TTC549 (cell line): Measurements from ENCODE around the gene RPN1.
"Not testable (repeated sequence)": the region's sequence is repeated elsewhere in the genome, so short reads cannot be mapped to it uniquely, and the experiment has no call there.

Experiments
- FAIRE-seq: peaks from 2 replicates; lab custom pipeline; 2012; peaks lifted over from hg19 to GRCh38; lab: Jason Lieb, UNC

RPN1 gene

DNA sequence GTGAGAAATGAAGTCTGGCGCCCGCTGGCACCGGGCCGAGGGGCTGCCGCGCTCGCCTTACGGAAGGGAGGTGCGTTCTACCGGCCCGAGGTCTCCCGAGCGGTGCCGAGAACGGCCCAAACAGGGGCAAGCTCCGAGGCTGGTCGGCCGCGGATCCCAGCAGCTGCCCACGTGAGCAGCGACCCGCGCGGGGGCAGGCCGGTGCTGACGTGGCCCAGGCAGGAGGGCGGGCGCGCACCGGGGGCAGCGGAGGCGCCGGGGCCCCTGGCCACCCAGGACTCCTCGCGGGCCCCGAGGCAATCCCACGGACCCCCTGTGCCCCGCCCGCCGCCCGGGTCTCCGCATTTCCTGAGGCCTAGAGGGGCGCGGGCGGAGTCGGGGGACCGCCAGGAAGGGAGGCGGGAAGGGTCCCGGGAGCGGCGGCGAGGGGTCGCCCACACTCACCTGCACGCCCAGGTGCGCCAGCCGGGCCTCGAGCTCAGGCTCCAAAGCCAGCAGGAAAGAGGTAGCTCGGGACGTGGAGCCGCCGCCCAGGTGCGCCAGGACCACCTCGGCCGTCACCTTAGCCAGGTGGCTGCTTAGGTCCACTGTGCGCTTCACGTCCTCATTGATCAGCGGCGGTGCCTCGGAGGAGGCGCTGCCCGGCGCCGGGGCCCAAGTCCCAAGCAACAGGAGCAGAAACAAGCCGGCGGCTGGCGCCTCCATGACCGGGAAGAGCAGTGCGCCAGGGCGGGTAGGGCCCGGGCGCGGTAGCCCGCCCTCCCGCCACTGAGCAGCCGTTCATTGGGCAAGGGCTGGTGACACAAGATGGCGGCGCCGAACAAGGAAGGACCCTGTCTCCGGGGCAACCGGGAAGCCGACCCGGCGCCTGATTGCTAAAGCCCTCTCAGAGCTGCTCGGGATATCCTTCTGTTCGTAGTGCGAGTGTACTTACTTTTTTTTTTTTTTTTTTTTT lies at the start of gene RPN1:
RPN1 (minus strand) TSS at position 723 of the 955 bp plus-strand sequence; CDS start at position 705, 18 bp downstream.
- no peak for FAIRE-seq

DNA sequence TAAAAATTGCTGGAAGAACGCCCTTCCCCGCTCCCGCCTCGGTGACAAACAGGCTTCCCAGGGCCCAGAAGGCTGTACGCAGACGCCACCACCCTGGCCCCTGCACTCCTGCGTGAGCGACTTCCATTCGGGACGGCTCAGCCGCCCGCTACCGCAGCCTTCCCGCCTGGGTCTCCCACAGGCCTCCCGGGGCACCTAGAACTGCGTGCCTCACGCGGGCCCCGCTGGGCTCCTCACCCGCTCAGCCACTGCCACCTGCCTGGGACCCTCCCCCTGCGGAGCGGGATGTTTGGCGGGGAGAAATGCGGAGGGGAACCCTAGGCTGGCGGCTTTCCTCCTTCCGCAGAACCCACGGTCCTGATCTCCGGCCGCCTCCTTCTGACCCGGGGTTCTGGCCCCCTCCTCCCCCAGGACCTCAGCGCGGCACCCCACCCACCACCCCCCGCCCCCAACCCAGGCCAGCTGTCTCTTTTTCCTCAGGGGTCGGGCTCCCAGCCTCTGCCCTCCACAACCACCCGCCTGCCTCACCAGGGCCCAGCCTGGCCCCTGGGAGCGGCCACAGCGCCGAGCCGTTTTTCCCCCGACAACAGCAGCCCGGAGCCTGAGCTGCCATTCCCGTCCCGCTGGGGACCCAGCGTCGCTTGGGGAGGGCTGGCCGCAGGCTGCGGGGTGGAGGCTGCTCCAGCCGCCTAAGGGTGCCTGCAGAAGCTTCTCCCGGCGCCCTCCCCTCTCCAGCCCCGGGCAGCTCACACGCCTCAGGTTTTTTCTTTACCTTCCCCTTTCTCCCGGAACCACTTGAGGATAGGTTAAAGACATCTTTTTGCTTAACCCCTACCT lies 47.8 kb upstream of the RPN1 start:
- FAIRE-seq = no peak

DNA sequence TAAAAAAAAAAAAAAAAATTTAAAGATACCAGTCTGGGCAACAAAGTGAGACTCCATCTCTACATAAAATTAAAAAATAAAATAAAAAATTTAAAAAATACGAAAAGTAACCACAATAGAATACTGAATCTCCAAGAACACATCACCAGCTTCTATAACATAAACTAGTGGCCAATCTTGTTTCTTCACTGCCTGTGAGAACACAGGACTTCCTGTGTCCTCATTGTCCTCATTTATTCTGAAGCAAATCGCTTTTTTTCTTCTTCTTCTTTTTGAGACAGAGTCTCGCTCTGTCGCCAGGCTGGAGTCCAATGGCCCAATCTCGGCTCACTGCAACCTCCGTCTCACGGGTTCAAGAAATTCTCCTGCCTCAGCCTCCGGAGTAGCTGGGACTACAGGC lies 46.7 kb upstream of the RPN1 start:
- FAIRE-seq = no peak

DNA sequence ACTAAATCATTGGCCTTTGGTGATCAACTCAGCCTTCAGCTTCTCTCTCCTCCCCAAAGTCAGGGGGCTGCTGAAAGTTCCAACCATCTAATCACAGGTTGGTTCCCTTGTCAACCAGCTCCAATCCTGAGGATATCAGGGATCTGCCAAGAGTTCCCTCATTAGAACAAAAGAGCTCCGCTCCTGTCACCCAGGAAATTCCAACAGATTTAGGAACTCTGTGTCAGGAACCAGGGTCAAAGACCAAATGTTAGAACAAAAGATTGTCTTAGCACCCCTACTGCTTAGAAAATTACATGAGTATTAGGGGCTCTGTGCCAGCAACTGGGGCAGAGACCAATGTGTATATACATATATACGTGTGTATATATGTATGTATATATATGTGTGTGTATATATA lies 43.1 kb upstream of the RPN1 start:
- no peak for FAIRE-seq

DNA sequence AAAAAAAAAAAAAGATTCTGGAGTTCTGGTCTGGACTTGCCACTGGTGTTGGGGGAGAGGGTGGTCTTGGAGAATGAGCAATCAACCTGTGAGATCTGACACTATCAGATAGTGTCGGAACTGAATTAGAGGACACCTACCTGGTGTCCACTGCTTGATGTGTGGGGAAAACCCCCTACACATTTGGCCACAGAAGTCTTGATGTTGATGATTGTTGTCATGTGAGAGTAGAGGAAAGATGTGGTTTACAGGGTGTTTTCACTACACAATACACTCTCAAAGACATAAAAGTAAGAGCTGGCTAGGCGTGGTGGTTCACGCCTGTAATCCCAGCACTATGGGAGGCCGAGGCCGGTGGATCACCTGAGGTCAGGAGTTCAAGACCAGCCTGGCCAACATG lies 38.4 kb upstream of the RPN1 start:
- no peak for FAIRE-seq

DNA sequence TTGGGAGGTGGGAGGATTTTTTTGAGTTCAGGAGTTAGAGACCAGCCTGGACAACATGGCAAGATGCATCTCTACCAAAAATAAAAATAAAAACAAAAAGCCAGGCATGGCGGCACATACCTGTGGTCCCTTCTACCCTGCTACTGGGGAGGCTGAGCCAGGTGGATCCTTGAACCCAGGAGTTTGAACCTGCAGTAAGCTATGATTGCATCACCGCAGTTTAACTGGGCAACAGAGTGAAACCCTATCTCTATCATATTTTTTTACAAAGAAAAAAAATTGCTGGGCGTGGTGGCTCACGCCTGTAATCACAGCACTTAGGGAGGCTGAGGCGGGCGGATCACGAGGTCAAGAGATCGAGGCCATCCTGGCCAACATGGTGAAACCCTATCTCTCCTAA lies 35.8 kb upstream of the RPN1 start:
- FAIRE-seq = no peak

DNA sequence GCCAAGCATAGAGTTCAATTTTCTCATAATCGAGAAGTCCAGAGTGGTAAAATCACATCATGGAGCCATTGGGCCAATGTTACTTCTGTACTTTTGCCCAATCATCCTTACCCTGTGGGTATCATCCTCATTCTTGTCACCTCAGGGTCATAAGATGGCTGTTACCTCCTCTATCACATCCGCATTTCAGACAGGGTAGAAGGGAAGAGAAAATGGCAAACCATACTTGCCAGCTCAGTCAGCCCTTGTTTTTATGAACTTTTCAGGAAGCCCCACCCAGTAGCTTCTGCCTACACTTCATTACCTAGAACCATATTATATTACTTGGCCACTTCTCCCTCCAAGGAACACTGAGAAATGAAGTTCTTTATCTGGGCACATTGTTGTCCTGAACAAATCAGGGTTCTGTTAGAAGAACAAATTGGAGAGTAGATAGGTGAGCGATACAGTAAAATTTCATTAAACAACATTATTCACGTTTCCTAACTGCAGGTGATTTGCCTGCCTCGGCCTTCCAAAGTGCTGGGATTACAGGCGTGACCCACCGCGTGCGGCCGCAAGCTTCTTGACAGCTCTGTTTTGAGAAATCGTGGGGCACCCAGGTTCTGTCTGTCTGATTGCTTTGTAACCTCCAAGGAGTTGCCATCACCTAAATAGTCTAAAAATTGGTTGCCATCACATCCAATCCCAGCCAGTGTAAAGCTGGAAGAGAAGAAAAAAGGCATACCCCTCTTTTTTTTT lies 34.5 kb upstream of the RPN1 start:
- FAIRE-seq = no peak

DNA sequence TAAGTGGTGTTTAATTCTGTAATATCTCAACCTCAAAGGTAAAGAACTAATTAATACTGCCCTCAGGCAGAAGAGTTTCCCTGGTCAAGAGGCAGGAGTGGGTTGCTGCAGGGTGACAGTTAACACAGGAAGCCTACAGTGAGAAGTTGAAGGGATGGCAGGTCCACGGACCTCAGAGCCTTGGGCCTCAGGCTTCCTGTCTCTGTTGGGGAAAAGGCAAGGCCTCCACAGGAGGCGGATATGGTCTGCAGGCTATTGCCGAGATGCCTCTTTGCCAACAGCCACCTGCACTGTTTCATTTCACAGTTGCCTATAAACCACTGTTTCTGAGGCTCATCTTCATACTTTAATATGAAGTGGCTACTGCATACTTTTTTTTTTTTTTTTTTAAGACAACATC lies 33.3 kb upstream of the RPN1 start:
- FAIRE-seq = no peak

DNA sequence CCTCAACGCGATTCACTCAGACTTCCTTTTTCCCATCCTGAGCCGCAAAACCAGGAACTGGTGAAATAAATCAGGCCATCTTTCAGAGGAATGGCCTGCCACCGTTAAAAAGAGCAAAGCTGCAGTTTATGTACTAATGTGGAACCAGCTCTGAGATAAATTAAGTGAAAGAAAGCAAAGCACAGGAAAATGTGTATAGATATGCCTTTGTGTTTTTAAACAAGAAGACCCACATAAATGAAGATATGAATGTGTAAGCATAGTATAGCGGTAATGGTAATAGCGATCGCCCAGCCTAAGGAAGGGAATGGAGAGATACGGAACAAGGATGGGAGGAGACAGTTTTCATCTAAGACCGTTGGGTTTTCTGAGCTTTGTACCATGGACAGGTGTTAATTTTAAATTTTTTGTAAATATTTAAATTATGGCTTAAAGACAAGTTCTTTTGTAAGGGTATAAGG lies 30.8 kb upstream of the RPN1 start:
- FAIRE-seq = no peak

DNA sequence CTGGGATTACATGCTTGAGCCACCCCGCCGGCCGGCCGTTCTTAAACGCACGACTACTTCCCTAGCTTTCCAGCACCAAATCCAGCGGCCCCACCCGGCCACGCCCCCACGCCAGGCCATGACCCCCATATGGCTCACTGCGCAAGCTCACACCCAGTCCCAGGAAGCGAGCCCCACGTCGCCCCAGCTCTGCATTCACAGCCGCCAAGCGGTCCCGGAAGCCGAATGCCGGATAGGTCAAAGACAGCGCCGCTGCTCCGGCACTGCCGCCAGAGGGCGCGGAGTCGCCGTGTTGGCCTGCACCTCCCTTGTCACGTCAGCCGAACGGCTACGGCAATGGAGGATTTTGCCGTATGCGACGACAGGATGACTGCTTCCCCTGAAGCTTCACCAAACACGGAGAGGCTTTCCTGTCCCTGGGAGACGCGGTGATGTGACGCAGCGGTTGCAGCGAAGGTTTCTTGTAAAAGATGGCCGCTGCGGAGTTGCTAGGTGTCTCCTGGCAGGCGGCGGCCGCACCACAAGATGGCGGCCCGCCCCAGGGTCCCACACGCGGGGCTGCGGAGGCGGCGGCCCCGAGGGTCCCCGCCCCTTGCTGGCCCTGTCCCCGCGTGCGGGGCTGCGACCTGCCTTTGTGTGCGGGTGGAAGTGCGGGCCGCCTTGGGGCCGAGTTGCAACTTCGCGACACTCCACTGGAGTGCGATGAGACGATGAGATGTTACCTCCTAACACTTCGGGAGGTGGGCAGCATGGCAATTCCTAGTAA lies 30.2 kb upstream of the RPN1 start:
- peak; percentile 29 for FAIRE-seq

DNA sequence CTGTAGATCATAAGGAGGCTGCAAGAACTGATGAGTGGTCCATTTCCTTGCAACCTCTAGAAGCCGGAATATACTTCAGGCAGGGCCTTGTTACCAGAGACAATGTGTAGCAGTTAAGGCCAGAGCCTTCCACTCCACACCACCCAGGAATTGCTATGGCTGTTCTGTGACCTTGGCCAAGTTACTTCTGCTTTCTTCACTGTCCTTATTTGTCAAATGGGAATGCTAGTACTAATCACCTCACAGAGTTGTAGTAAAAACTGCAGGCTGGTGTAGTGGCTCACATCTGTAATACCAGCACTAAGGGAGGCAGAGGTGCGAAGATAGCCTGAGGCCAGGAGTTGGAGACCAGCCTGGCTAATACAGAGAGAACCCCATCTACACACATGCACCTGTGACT lies 28.7 kb upstream of the RPN1 start:
- FAIRE-seq = no peak

DNA sequence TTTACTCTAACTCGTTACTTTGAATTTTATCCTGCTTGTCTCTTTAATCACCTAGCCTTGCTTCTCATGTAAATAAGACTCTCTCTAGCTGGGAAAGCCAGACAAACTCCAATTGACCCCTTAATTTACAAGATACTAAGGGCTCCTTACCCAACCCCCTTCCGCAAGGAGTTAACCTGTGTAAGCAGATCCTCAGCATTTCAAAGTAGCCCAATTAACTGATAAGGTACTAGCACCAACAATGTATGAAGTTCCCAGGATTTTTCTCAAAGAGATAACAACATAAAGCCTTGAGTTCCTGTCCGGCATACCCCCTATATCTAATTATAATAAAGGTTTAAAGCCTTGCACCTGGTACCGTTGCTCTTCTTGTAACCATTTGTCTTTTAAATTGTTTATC lies 25.2 kb upstream of the RPN1 start:
- FAIRE-seq = not testable (repeated sequence)

DNA sequence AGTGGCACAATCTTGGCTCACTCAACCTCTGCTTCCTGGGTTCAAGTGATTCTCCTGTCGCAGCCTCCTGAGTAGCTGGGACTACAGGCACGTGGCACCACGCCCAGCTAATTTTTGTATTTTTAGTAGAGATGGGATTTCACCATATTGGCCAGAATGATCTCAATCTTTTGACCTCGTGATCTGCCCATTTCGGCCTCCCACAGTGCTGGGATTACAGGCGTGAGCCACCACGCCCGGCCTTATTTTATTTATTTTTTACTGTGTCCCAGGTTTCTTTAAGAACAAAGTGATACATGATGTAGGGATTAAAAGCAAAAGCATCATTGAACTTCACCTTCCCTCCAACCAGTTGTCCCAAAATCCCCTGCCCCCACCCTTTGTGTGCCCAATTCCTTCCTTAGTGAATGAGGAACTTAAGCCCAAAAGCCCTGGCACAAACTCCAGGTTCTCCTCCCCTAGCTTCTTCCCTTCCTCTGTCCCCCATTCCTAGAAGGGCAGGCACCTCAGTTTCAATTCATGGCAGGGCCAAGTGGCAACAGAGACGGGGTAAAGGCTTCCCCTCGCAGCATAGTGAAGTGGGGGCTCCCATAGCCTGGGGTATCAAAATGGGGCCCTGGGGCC lies 23.7 kb upstream of the RPN1 start:
- FAIRE-seq = no peak

DNA sequence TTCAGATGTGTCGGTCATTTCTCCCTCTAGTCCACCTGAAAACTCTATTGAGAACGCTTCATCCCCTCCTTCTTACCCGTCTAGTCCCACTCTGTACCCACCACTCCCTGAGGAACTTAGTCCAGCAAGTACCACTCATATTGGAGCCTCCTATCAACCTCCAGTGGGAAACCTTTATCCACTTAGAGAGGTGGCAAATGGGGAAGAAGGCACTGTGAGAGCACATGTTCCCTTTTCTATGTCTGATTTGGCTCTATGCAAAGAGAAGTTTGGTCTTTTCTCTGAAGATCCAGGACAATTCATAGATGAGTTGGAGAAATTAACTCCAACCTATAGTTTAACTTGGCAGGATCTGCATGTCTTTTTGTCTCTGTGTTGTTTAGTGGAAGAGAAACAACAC lies 17.0 kb upstream of the RPN1 start:
- no peak for FAIRE-seq

DNA sequence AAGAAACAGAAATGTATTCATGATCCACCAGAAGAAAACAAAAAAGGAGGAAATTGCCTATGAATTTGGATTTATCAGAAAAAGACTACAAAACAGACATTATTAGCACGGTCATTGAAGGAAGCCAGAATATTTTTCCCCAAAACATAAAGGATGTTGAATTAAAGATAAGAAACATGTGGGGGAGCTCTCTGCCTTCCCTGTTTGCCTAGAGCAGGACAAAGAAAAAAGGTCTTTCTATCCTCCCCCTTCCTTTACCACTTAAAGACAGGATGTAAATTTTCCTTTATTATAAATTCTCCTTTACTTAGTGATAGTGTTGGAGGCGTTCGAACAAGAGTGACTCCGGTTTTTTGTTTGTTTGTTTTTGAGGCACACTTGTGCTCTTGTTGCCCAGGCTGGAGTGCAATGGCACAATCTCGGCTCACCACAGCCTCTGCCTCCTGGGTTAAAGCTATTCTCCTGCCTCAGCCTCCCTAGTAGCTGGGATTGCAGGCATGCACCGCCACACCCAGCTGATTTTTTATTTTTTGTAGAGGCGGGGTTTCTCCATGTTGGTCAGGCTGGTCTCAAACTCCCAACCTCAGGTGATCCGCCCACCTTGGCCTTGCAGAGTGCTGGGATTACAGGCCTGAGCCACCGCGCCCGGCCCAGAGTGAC lies 14.9 kb upstream of the RPN1 start:
- FAIRE-seq = no peak

DNA sequence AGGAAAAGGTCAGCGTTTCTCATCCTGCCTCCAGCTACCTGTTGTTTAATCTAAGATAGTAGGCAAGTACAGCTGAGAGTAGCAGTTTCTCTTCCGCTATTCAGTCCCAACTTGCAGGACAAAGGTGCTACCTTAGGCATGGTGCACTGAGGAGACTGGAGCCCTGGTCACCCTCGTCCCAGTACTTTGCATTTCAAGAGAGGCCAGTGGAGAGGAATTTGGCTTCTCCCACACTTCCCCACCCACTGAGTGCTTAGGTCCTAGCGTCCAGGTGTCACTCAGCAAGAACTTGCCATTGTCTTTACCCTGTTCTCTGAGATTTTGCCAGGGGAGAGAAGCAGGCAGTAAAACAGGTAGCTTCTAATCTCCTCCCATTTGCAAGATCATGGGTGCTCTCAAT lies 12.5 kb upstream of the RPN1 start:
- FAIRE-seq = no peak

DNA sequence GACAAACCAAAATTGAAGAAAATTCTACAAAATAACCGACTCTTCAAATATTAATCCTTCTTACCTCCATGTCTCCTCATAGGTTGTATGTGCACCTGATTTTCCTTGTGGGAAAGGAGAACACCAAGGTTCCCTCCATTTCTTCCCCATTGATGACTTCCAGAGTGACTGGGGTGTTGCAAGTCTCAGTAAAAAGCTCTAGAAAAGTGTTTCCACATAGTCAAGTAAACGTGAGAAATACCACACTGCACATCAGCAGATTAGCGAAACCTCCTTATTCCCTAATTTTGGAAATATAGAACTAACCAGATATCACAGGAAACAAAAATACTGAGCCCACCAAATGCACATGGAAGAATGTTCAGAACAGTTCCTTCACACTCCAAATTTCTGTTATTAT lies 4.9 kb upstream of the RPN1 start:
- no peak for FAIRE-seq

DNA sequence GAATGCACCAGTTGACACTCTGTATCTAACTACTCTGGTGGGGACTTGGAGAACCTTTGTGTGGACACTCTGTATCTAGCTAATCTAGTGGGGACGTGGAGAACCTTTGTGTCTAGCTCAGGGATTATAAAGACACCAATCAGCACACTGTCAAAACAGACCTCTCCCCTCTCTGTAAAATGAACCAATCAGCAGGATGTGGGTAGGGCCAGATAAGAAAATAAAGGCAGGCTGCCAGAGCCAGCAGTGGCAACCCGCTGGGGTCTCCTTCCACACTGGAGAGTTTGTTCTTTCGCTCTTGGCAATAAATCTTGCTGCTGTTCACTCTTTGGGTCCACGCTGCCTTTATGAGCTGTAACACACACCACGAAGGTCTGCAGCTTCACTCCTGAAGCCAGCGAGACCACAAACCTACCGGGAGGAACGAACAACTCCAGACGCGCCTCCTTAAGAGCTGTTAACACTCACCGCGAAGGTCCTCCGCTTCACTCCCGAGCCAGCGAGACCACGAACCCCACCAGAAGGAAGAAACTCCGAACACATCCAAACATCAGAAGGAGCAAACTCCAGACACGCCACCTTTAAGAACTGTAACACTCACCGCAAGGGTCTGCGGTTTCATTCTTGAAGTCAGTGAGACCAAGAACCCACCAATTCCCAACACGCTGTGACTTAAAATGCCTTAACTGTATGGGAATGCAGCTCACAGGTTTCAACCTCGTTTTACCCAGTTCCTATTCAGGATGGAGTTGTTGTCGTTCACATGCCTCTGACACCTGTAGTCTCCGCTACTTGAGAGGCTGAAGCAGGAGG lies 3.6 kb upstream of the RPN1 start:
- not testable (repeated sequence) for FAIRE-seq

DNA sequence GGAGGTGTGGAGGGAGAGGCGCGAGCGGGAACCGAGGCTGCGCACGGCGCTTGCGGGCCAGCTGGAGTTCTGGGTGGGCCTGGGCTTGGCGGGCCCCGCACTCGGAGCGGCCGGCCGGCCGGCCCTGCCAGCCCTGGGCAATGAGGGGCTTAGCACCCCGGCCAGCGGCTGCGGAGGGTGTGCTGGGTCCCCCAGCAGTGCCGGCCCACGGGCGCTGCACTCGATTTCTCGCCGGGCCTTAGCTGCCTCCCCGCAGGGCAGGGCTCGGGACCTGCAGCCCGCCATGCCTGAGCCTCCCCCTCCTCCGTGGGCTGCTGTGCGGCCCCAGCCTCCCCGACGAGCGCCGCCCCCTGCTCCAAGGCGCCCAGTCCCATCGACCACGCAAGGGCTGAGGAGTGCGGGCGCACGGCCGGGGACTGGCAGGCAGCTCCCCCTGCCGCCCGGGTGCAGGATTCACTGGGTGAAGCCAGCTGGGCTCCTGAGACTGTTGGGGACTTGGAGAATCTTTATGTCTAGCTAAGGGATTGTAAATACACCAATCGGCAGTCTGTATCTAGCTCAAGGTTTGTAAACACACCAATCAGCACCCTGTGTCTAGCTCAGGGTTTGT lies 2.9 kb upstream of the RPN1 start:
- FAIRE-seq = not testable (repeated sequence)
